D721Med (cell line): Measurements from ENCODE around the gene EVC.

Experiments
- DNase-seq: peaks from one replicate; pipeline ENCODE4 v3.0.0; 2011; ENCODE audit warnings: low spot score; ENCODE audit not compliant: insufficient read length
- FAIRE-seq: peaks from 2 replicates; lab custom pipeline; 2011; peaks lifted over from hg19 to GRCh38; lab: Jason Lieb, UNC
- TF ChIP-seq, protein P1 (sequence below): IDR thresholded peaks from 2 replicates; pipeline ENCODE4 v1.5.1; 2012; ENCODE audit warnings: mild to moderate bottlenecking, control low read depth; ENCODE audit not compliant: insufficient read depth; ENCODE audit errors: missing control alignments

Gene EVC

GRCh38 chr4:5742968-5743367, 32.0 kb downstream of the EVC start:
- TF ChIP-seq, protein P1, sequence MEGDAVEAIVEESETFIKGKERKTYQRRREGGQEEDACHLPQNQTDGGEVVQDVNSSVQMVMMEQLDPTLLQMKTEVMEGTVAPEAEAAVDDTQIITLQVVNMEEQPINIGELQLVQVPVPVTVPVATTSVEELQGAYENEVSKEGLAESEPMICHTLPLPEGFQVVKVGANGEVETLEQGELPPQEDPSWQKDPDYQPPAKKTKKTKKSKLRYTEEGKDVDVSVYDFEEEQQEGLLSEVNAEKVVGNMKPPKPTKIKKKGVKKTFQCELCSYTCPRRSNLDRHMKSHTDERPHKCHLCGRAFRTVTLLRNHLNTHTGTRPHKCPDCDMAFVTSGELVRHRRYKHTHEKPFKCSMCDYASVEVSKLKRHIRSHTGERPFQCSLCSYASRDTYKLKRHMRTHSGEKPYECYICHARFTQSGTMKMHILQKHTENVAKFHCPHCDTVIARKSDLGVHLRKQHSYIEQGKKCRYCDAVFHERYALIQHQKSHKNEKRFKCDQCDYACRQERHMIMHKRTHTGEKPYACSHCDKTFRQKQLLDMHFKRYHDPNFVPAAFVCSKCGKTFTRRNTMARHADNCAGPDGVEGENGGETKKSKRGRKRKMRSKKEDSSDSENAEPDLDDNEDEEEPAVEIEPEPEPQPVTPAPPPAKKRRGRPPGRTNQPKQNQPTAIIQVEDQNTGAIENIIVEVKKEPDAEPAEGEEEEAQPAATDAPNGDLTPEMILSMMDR = no peak
- FAIRE-seq = no peak
- DNase-seq = no peak

DNA sequence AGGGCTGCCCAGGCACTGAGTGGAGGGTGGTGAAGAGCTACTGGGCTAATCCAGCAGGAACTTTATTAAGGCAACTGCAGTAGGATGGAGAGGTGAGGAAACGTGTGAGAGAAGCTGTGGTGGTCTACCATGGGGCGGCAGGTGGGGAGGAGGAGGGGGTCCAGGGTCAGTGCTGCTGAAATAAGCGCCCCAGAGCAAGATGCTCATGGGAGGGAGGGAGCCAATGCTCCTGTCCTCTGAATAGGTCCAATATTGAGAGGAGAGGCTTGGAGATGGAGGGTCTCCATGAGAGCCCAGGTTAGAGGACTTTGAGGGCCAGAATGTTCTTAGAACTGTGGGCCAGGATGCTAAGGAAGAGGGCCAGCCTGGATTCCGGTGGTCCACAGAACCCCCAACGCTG, 35.2 kb downstream of the EVC start:
- DNase-seq (no peak), FAIRE-seq (no peak)
- TF ChIP-seq, protein P1 = no peak

GRCh38 chr4:5746829-5747737, 36.1 kb downstream of the EVC start:
- TF ChIP-seq, protein P1 = no peak
- no peak for DNase-seq
- FAIRE-seq = no peak

DNA sequence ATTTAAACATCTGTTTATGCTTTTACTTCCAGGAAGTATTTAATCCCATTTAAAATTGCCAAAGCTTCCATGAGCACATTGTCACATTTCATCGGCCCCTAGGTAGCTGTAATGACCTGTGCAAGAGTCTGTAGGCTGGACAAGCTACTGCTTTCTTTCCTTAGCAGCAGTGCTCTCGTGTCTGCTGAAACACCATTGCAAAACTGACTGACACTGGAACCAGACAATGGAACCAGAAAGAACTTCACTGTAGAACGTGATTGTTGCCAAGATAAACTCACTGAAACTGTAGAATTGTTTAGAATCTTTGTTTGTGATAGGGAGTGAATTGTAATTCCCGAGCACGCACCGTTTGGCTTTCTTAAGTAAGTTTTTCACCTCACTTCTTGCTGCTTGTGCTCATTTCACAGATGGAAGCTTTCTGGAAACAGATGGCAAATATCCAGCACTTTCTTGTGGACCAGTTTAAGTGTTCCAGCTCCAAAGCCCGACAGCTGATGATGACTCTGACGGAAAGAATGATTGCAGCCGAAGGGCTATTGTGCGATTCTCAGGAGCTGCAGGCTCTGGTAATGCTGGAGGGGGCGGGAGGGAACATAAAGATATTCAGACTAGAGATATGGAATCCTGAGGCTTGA, 36.9 kb downstream of the EVC start:
- TF ChIP-seq, protein P1 = no peak

GRCh38 chr4:5749568-5749967, 38.6 kb downstream of the EVC start:
- FAIRE-seq = no peak
- TF ChIP-seq, protein P1 = no peak

More for the DNA sequence above, 36.9 kb downstream of the EVC start:
- DNase-seq (no peak), FAIRE-seq (no peak)

DNA sequence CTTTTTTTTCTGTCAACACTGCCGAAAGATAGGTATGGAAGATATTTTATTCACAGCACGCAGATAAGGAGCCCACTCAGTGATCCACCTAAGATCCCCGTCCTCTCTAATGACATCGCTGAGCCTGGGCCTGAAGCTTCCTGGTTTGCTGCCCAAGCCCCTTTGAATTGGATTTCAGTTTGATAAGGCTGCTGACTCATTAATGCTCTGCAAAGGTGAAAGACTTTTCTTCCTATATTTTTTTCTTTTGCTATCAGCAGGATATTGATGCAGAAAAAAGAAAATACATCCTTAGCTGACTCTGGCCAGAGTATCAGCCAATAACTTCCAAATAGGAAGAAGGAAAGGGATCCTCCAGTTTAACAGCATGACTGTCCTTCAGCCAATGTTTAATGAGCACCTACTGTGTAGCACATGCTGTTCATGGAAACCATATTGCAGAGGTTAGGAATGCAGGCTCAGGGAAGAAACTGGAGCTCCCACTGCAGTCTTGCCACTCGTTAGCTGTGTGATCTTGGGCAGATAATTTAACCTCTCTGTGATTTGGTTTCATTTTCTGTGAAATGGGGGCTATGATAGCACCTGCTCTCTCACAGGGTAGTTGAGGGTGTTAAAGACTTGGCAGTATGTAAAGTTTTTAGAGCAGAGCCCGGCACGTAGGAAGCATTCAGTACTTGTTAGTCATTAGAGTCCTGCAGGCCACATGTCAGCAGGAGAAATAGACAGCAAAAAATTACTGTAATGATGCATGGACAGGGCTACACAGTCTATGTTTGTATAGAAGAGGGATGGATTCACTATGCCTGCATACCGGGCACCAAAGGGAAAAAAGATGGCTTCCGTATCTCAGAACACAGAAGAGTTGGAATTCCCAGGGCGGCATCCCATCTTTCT, 39.3 kb downstream of the EVC start:
- DNase-seq (no peak), FAIRE-seq (no peak)
- TF ChIP-seq, protein P1 = no peak

More at GRCh38 chr4:5749568-5749967, 38.6 kb downstream of the EVC start:
- DNase-seq = no peak
